Calu3 (cell line): ENCODE measurements around the gene CPPED1. TPM values are rescaled to one million over a fixed set of nuclear protein-coding genes. Genes with fewer than 3 reads are reported as not detected.

ENCODE experiments used
- BruUV-seq: library from RNA; stranded (reverse); fragments of 400-500 nt; replicated peaks from 2 replicates; lab custom pipeline; 2021; lab: Mats Ljungman, UMichigan
- CTCF ChIA-PET: fragments of 300-600 bp; sonication (Branson Sonifier 250); formaldehyde crosslinking; loops from one replicate; lab custom pipeline; 2022; ENCODE audit warnings: antibody characterized with exemption; lab: Charles Lee
- DNase-seq: peaks from one replicate; pipeline ENCODE4 v3.0.0; 2022
- H3K27ac Mint-ChIP-seq: one replicate; pipeline ENCODE4 v1.8.0; 2022; ENCODE audit warnings: mixed read lengths; ENCODE audit not compliant: unreplicated experiment
- H3K27me3 Mint-ChIP-seq: one replicate; pipeline ENCODE4 v1.8.0; 2022; ENCODE audit warnings: mixed read lengths; ENCODE audit not compliant: unreplicated experiment
- H3K36me3 Mint-ChIP-seq: one replicate; pipeline ENCODE4 v1.8.0; 2022; ENCODE audit warnings: mild to moderate bottlenecking, moderate library complexity, mixed read lengths; ENCODE audit not compliant: insufficient read depth, unreplicated experiment
- H3K4me1 Mint-ChIP-seq: one replicate; pipeline ENCODE4 v1.8.0; 2022; ENCODE audit warnings: mild to moderate bottlenecking, low read depth, mixed read lengths; ENCODE audit not compliant: unreplicated experiment
- H3K4me3 Mint-ChIP-seq: one replicate; pipeline ENCODE4 v1.8.0; 2022; ENCODE audit warnings: mild to moderate bottlenecking, low read depth, moderate library complexity, mixed read lengths; ENCODE audit not compliant: unreplicated experiment
- H3K9me3 Mint-ChIP-seq: one replicate; pipeline ENCODE4 v1.8.0; 2022; ENCODE audit warnings: low read depth, mixed read lengths; ENCODE audit not compliant: unreplicated experiment
- intact Hi-C: fragments of 100-400 bp; cut with micrococcal nuclease; formaldehyde crosslinking; loops from one replicate; pipeline ENCODE4 v1.10.0; 2022; ENCODE audit not compliant: unreplicated experiment
- total RNA-seq: library from RNA; stranded (reverse); gene quantifications from 2 replicates; pipeline ENCODE4 v1.2.3, GENCODE V29; 2022
- TF ChIP-seq, protein P1 (sequence below): fragments of 200-600 bp; IDR thresholded peaks from one replicate; pipeline ENCODE4 v1.8.0; 2022; ENCODE audit warnings: antibody characterized with exemption; ENCODE audit not compliant: unreplicated experiment

The CPPED1 gene
- total RNA-seq, 1 experiment from 2014 or later: not detected

DNA sequence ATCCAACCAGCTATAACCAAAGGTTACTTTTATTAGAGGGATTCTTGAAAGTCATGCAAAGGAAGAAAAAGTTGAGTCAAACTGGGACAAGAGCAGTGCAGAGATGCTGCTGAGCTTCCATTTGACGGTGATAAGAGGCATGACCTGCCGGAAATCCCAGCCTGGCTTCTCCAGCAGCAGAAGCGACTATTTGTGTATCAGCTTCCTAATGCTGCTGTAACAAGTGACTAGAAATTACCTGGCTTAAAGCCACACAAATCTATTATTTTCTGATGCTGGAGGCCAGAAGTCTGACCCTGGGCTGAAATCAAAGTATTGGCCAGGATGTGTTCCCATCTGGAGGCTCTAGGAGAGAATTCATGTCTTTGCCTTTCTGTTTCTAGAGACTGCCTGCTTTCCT lies 41.6 kb upstream of the CPPED1 start:
- H3K4me3 Mint-ChIP-seq: no peak overlapping the region
- no peaks in the 10 kb centered on the region for H3K36me3 Mint-ChIP-seq
- intact Hi-C loops: no loop called here
- H3K9me3 Mint-ChIP-seq: peaks cover 6% of the 10 kb centered on the region
- no peak for DNase-seq
- peaks cover 14% of the 10 kb centered on the region for H3K27me3 Mint-ChIP-seq
- no TSS peak for BruUV-seq
- no peak overlapping the region for H3K27ac Mint-ChIP-seq
- no peaks in the 10 kb centered on the region for H3K4me1 Mint-ChIP-seq
- TF ChIP-seq, protein P1, sequence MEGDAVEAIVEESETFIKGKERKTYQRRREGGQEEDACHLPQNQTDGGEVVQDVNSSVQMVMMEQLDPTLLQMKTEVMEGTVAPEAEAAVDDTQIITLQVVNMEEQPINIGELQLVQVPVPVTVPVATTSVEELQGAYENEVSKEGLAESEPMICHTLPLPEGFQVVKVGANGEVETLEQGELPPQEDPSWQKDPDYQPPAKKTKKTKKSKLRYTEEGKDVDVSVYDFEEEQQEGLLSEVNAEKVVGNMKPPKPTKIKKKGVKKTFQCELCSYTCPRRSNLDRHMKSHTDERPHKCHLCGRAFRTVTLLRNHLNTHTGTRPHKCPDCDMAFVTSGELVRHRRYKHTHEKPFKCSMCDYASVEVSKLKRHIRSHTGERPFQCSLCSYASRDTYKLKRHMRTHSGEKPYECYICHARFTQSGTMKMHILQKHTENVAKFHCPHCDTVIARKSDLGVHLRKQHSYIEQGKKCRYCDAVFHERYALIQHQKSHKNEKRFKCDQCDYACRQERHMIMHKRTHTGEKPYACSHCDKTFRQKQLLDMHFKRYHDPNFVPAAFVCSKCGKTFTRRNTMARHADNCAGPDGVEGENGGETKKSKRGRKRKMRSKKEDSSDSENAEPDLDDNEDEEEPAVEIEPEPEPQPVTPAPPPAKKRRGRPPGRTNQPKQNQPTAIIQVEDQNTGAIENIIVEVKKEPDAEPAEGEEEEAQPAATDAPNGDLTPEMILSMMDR: no peak
- CTCF ChIA-PET: no interaction called here

DNA sequence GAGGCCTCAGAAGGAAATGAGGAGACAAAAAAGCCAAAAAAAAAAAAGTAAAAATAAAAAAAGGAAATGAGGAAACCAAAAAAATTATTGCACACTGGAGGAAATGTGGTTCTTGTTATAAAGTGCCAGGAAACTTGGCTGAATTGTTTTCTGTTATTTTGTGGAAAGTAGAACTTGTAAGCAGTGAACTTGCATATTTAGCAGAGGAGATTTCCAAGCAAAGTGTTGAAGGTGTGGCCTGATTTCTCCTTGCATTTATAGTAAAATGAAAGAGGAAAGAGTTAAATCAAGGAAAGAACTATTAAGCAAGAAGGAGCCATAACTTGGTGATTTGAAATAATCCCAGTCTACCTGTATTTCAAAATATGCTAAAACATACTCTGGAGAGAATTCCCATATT lies 34.1 kb upstream of the CPPED1 start:
- Mint-ChIP-seq H3K27me3 (no peaks in the 10 kb centered on the region), H3K36me3 (no peaks in the 10 kb centered on the region), H3K27ac (no peak overlapping the region), H3K4me1 (no peaks in the 10 kb centered on the region), H3K9me3 (peaks cover 3% of the 10 kb centered on the region), H3K4me3 (no peak overlapping the region)
- CTCF ChIA-PET: no interaction called here
- DNase-seq: no peak
- TF ChIP-seq, protein P1: no peak
- intact Hi-C loops: no loop called here
- no TSS peak for BruUV-seq

GRCh38 chr16:12837291-12837690 lies 33.6 kb upstream of the CPPED1 start:
- BruUV-seq: no TSS peak
- TF ChIP-seq, protein P1: no peak
- H3K4me3 Mint-ChIP-seq: no peak overlapping the region
- no peaks in the 10 kb centered on the region for H3K27me3 Mint-ChIP-seq
- CTCF ChIA-PET: no interaction called here
- no peak overlapping the region for H3K27ac Mint-ChIP-seq
- no peaks in the 10 kb centered on the region for H3K36me3 Mint-ChIP-seq
- peaks cover 3% of the 10 kb centered on the region for H3K9me3 Mint-ChIP-seq
- intact Hi-C loops: no loop called here
- H3K4me1 Mint-ChIP-seq: no peaks in the 10 kb centered on the region
- DNase-seq: no peak

DNA sequence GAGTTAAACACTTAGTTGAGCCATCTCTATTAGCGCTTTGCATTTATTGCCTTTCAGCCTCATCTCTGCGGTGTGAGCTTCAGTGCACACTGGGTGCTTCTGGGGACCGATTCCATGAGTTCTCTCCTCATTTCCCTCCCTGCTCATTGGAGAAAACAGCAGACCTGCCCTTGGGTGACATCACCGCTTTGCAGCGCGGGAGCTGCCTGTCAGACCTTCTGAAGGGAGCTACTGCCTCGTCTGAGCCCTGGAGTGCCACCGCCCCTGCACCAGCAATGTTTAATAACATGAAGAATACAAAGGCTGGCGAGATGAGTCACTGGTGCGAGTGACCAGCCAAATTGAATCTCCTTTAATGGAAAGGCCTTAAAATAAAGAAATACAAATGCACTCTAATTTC lies 30.2 kb upstream of the CPPED1 start:
- TF ChIP-seq, protein P1: no peak
- intact Hi-C loops: no loop called here
- peak; percentile 37 for DNase-seq
- Mint-ChIP-seq H3K4me1 (no peaks in the 10 kb centered on the region), H3K9me3 (peaks cover 3% of the 10 kb centered on the region), H3K27me3 (no peaks in the 10 kb centered on the region), H3K4me3 (no peak overlapping the region), H3K27ac (no peak overlapping the region), H3K36me3 (no peaks in the 10 kb centered on the region)
- no TSS peak for BruUV-seq
- CTCF ChIA-PET: no interaction called here
